Nephron progenitor cell (in vitro differentiated cells): Measurements from ENCODE around the gene CXorf58.

Experiments used
- DNase-seq: peaks from one replicate; pipeline ENCODE4 v3.0.0; 2021
- H3K27ac Mint-ChIP-seq: 2 replicates; pipeline ENCODE4 v1.8.0; 2021; ENCODE audit warnings: mild to moderate bottlenecking, moderate library complexity, mixed read lengths
- H3K27me3 Mint-ChIP-seq: 2 replicates; pipeline ENCODE4 v1.8.0; 2021; ENCODE audit warnings: mild to moderate bottlenecking, low read depth, mixed read lengths; ENCODE audit not compliant: poor library complexity
- H3K36me3 Mint-ChIP-seq: 2 replicates; pipeline ENCODE4 v1.8.0; 2021; ENCODE audit warnings: low read depth, mixed read lengths
- H3K4me1 Mint-ChIP-seq: 2 replicates; pipeline ENCODE4 v1.8.0; 2021; ENCODE audit warnings: mixed read lengths
- H3K4me3 Mint-ChIP-seq: 2 replicates; pipeline ENCODE4 v1.8.0; 2021; ENCODE audit warnings: mild to moderate bottlenecking, moderate library complexity, mixed read lengths
- H3K9me3 Mint-ChIP-seq: 2 replicates; pipeline ENCODE4 v1.8.0; 2021; ENCODE audit warnings: mild to moderate bottlenecking, moderate library complexity, mixed read lengths
- CTCF ChIP-seq: fragments of 200-600 bp; sonication (generic); IDR thresholded peaks from 2 replicates; pipeline ENCODE4 v1.5.0; 2021; ENCODE audit warnings: antibody characterized with exemption

The CXorf58 gene

GRCh38 chrX:23938690-23939089 lies 30.9 kb downstream of the CXorf58 start:
- Mint-ChIP-seq H3K9me3 (no peaks in the 10 kb centered on the region), H3K36me3 (no peaks in the 10 kb centered on the region), H3K27ac (no peak overlapping the region), H3K4me3 (no peak overlapping the region), H3K27me3 (peaks cover 9% of the 10 kb centered on the region), H3K4me1 (no peaks in the 10 kb centered on the region)
- no peak for DNase-seq
- no peak for TF ChIP-seq CTCF

GRCh38 chrX:23939203-23939602 lies 31.4 kb downstream of the CXorf58 start:
- Mint-ChIP-seq H3K36me3 (no peaks in the 10 kb centered on the region), H3K4me1 (no peaks in the 10 kb centered on the region), H3K27me3 (peaks cover 9% of the 10 kb centered on the region), H3K9me3 (no peaks in the 10 kb centered on the region), H3K4me3 (no peak overlapping the region), H3K27ac (no peak overlapping the region)
- no peak for TF ChIP-seq CTCF
- no peak for DNase-seq

- H3K36me3 Mint-ChIP-seq = no peaks in the 10 kb centered on the region
- peaks cover 12% of the 10 kb centered on the region for H3K27me3 Mint-ChIP-seq
- H3K4me1 Mint-ChIP-seq = no peaks in the 10 kb centered on the region
- no peak for DNase-seq
- H3K9me3 Mint-ChIP-seq = no peaks in the 10 kb centered on the region
- no peak for TF ChIP-seq CTCF
- H3K27ac Mint-ChIP-seq = no peak overlapping the region
- no peak overlapping the region for H3K4me3 Mint-ChIP-seq
Observed at GRCh38 chrX:23944234-23944633, 36.4 kb downstream of the CXorf58 start.

GRCh38 chrX:23945206-23945605 lies 37.4 kb downstream of the CXorf58 start:
- H3K4me1 Mint-ChIP-seq = no peaks in the 10 kb centered on the region
- no peak for DNase-seq
- H3K4me3 Mint-ChIP-seq = no peak overlapping the region
- H3K27me3 Mint-ChIP-seq = peaks cover 12% of the 10 kb centered on the region
- H3K9me3 Mint-ChIP-seq = no peaks in the 10 kb centered on the region
- no peak for TF ChIP-seq CTCF
- H3K36me3 Mint-ChIP-seq = no peaks in the 10 kb centered on the region
- H3K27ac Mint-ChIP-seq = no peak overlapping the region

GRCh38 chrX:23952391-23952790 lies 44.6 kb downstream of the CXorf58 start:
- H3K4me1 Mint-ChIP-seq = peaks cover 11% of the 10 kb centered on the region
- H3K4me3 Mint-ChIP-seq = no peak overlapping the region

More at GRCh38 chrX:23952391-23952790, 44.6 kb downstream of the CXorf58 start:
- Mint-ChIP-seq H3K27ac (no peak overlapping the region), H3K36me3 (no peaks in the 10 kb centered on the region), H3K27me3 (no peaks in the 10 kb centered on the region), H3K9me3 (no peaks in the 10 kb centered on the region)
- DNase-seq = no peak
- no peak for TF ChIP-seq CTCF
